Prostate gland (tissue), 2 donors: ENCODE results near the gene QRICH2.
"Not testable (repeated sequence)": the region's sequence is repeated elsewhere in the genome, so short reads cannot be mapped to it uniquely, and the experiment has no call there.

Experiments
- POLR2A ChIP-seq: fragments of 450-650 bp; IDR thresholded peaks from one replicate; pipeline ENCODE4 v1.6.1; 2016; ENCODE audit warnings: antibody characterized with exemption, mild to moderate bottlenecking
- POLR2AphosphoS5 ChIP-seq: sonication (generic); formaldehyde crosslinking; IDR thresholded peaks from one replicate; pipeline ENCODE4 v1.6.1; 2017; ENCODE audit warnings: antibody characterized with exemption
- TF ChIP-seq, protein P1 (sequence below), 4 experiments: fragments of 200-600 bp in 2 of 4; fragments of 450-650 bp in 2 of 4; sonication (generic) in 2 of 4; IDR thresholded peaks; 1 replicate in 3 of 4; 2 replicates in 1 of 4; pipeline ENCODE4 v1.5.1; 2016 to 2019; ENCODE audit warnings: antibody characterized with exemption in 4 of 4, mild to moderate bottlenecking in 2 of 4, moderate library complexity in 2 of 4

DNA sequence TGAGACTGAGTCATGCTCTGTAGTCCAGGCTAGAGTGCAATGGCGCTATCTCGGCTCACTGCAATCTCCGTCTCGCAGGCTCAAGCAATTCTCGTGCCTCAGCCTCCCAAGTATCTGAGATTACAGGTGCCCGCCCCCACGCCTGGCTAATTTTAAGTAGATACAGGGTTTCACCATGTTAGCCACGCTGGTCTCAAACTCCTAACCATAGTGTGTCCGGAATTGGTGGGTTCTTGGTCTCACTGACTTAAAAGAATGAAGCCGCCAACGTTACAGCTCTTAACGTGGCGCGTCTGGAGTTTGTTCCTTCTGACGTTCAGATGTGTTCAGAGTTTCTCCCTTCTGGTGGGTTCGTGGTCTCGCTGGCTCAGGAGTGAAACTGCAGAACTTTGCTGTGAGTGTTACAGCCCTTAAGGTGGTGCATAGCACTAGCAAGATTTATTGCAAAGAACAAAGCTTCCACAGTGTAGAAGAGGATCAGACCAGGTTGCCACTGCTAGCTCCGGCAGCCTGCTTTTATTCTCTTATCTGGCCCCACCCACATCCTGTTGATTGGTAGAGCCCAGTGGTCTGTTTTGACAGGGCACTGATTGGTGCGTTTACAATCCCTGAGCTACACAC, 51.5 kb downstream of the QRICH2 start:
- not testable (repeated sequence) for TF ChIP-seq POLR2A, POLR2AphosphoS5
- TF ChIP-seq, protein P1, sequence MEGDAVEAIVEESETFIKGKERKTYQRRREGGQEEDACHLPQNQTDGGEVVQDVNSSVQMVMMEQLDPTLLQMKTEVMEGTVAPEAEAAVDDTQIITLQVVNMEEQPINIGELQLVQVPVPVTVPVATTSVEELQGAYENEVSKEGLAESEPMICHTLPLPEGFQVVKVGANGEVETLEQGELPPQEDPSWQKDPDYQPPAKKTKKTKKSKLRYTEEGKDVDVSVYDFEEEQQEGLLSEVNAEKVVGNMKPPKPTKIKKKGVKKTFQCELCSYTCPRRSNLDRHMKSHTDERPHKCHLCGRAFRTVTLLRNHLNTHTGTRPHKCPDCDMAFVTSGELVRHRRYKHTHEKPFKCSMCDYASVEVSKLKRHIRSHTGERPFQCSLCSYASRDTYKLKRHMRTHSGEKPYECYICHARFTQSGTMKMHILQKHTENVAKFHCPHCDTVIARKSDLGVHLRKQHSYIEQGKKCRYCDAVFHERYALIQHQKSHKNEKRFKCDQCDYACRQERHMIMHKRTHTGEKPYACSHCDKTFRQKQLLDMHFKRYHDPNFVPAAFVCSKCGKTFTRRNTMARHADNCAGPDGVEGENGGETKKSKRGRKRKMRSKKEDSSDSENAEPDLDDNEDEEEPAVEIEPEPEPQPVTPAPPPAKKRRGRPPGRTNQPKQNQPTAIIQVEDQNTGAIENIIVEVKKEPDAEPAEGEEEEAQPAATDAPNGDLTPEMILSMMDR (IDR thresholded peaks at IDR 0.05): not testable (repeated sequence)
